ENCODE results near the gene CHIC1.

DNA sequence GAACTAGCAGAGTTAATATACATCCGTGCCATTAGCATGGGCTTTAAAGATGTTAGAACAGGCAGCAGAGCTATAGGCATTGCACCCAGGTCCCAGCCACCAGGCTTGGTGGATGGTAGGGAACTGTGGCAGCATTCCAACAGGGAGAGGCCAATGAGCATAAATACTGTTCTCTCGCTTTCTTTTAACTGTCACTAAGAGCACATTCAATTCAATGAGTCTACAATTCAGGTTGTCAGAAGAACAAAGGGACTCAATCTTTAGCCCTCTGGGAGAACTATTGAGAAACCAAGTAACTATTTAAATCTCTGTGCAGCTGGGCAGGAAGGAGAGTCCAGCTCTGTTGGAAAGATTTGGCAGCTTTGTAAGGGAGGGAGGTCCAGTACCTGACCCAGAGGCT lies 165.6 kb downstream of the CHIC1 start:
- TF ChIP-seq EZH2phosphoT487 (IDR thresholded peaks at IDR 0.05) (no peak), CTCF (IDR thresholded peaks at IDR 0.05) (no peak), EZH2 (IDR thresholded peaks at IDR 0.05) (no peak)

Measured in neural progenitor cell (in vitro differentiated cells).